Lung microvascular endothelial cell (primary cell): ENCODE results near the gene MAPK10. TPM values are rescaled to one million over a fixed set of nuclear protein-coding genes. Genes with fewer than 3 reads are reported as not detected.
"Not testable (repeated sequence)": the region's sequence is repeated elsewhere in the genome, so short reads cannot be mapped to it uniquely, and the experiment has no call there.

ENCODE experiments used
- DNase-seq, 2 donors: peaks; one replicate each; pipeline versions ENCODE4 v3.0.0 to v3.0.0-alpha.2; 2010; ENCODE audit warnings: low read depth in 2 of 2
- total RNA-seq: library from RNA; depleted of rRNA; stranded (reverse); fragments of >200 nt; gene quantifications from 2 replicates; pipeline ENCODE4 v1.2.1, GENCODE V29; 2014

The MAPK10 gene
- total RNA-seq, 1 donor from 2014 or later, result under 0.01 TPM

DNA sequence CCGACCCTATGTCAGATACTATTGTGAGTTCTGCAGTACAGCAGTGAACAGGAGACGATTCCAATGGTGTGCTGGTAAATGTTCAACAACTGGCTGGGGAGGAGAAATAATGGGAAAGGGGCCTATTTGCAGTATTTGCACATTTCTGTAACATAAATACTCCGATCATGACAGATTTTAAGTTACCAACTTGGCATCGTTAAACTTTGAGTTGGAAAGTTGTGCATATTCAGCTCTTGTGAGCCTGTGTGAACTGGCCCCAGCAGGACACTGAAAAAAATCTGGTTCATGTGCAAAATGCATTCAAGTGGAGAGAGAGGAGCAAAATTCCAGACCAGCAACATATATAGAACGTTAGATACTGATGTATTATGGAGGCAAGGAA, 175.0 kb downstream of the MAPK10 start:
- DNase-seq, result no peak

DNA sequence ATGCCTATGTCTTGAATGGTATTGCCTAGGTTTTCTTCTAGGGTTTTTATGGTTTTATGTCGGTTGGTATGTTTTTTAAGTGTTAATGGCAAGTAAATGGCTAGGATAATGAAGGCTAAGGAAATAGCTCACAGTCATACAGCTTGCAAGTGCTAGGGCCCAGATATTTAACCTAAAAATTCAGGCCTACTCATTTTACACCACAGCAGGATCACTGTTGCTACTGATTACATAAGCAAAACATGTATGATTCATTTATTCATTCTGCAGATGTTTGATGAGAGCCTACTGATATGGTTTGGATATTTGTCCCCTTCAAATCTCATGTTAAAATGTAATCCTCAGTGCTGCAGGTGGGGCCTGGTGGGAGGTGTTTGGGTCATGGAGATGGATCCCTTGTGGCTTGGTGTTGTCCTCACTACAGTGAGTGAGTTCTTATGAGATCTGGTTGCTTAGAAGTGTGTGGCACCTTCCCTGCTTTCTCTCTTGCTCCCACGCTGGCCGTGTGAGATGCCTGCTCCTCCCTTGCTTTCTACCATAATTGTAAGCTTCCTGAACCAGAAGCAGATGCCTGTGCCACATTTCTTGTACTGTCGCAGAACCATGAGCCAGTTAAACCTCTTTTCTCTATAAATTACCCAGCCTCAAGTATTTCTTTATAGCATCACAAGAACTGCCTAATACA, 175.5 kb downstream of the MAPK10 start:
- no peak for DNase-seq

DNA sequence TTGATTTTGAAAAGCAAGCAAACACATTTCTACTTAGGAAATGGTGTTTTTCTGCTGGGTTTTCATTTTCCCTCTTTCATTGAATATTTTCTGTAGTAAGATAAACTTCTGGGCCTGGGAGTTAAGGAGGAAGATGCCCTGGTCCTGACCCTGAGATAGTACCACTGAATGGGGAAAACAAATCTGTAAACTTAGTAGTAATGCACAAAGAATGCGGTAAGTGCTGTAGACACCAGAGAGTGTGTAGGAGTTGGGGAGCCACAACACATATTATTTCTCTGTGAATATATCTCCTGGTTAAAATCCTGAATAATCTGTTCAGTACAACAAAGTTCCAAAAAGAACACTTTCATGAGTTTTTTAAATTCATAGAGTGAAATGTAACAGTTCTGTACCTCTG, 178.3 kb downstream of the MAPK10 start:
- DNase-seq, result no peak

DNA sequence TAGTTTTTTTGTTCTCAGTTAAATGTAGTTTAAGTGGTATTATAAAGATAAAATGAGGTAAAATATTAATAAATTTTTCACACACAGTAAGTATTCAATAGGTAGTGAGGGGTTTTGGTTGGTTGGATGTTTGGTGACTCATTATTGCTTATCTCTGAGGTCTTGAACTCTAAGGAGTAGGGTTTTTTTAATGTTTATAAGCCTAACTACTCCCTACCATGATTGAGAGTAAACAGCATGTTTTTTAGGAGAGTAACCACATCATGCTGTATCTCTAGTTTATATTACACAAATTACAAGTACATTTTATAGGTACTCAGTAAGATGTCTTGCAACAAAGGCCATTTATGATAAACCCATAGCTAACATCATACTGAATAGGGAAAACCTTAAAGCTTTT, 181.6 kb downstream of the MAPK10 start:
- DNase-seq, result no peak

DNA sequence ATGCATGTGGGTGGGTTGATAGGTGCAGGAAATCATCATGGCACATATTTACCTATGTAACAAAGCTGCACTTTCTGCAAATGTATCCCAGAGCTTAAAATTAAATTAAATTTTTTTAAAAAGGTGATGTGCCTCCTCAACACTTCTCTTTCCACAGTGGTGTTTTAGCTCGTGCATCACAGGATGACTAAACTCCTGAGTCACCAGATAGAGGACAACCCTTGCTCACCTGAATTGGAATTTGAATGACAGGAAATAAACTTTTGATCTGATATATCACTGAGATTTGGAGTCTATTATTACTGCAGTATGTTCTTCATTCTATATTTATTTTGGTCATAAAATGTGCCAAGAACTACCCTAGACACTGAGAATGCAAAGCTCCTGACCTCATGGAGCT, 185.3 kb downstream of the MAPK10 start:
- no peak for DNase-seq

DNA sequence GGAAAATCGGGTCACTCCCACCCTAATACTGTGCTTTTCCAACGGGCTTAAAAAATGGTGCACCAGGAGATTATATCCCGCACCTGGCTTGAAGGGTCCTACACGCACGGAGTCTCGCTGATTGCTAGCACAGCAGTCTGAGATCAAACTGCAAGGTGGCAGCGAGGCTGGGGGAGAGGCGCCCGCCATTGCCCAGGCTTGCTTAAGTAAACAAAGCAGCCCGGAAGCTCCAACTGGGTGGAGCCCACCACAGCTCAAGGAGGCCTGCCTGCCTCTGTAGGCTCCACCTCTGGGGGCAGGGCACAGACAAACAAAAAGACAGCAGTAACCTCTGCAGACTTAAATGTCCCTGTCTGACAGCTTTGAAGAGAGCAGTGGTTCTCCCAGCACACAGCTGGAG, 191.5 kb downstream of the MAPK10 start:
- DNase-seq, result not testable (repeated sequence)

DNA sequence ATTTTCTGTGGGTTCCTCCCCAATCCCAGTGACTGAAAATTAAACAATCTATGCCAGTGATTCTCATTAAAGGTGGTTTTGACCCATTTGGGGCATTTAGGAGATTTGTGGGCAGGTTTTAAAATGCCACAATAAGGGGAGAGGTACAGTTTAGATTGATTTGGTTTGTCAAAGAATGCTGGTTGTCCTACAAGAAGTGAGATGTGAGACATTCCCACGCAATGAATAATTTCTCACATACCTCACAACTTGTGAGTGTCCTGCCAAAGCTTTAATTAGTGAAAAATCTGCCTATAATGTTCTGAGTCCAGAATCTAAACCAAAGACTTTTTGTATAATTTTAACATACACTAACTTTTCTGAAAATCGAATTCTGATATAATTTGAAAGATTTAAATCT, 199.4 kb downstream of the MAPK10 start:
- DNase-seq, result no peak

GRCh38 chr4:86159216-86159615, 200.6 kb downstream of the MAPK10 start:
- no peak for DNase-seq

DNA sequence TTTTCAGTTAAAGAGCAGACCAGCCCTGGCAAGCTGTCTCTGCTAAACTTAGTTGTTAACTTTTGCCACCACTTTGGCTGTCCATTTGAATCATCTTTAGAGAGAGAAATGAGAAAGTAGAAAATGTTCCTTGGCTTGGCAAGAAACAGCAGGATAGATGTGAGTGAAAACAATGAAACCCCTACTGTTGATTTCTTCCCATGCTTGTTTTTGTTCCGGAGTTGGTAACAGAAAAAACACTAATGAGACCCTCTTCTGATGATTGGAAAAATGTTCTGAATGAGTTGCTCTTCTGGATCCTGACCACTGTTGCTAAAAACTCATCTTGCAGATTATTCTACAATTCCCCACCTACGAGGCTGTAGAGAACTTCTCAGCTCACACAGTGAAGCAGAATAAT, 203.3 kb downstream of the MAPK10 start:
- no peak for DNase-seq

- DNase-seq, result no peak
Measured at GRCh38 chr4:86155766-86156165, 204.1 kb downstream of the MAPK10 start.

DNA sequence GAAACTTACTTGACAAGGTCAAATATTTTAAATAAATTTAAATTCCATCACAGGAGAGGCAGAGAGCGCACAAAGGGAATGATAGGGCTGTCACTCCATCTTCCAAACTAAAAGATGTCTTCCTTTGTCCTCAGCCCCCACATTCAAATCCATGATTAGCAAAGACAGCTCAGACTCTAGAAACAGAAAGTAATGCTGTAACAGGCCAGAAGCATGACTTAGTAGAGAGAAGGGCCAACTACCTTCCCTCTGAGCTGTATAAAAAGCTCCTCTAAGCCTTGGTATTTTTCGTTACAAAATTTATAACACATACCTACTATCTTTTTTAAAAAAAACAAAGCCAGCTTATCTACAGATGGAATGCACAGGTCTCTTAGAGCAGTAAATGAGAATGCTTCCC, 207.4 kb downstream of the MAPK10 start:
- no peak for DNase-seq

DNA sequence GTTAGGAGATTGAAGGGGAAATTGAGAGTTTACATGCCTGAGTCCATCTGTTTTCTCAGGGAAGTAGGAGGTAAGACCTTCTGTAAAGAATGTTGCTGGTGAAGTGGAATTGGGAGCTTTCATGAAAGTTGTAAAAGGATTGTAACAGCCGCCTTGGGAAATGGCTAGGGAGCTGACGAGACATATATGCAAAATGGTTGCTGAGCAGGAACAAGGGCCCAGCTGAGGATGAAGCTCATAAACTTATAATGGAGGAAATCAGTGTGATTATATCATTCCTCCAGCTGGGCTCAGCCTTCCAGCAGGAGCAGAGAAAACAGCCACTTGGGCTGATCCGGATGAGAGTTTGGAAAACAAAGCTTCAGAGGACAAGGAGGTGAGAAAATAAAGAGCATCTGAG, 208.7 kb downstream of the MAPK10 start:
- no peak for DNase-seq

DNA sequence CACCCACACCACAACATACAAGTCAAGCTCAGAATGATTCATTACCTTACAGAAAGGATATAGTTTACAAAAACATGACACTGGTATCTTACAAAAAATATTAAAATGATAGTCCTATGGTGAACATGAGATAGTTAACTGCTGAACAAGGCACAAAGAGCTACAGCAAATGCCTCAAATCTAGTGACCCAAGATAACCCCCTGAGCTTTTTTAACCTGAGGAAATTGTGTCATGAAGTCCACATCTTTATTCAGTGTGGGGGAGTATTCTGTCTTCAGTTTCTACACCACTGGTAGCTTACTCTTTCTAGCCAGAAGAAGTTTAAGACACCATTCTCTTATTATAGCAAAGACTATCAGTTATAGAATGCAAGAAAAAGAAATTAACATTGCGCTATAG, 218.7 kb downstream of the MAPK10 start:
- no peak for DNase-seq

GRCh38 chr4:86132468-86132867, 227.4 kb downstream of the MAPK10 start:
- DNase-seq, result no peak

GRCh38 chr4:86131456-86131855, 228.4 kb downstream of the MAPK10 start:
- no peak for DNase-seq

GRCh38 chr4:86130160-86130933, 229.5 kb downstream of the MAPK10 start:
- no peak for DNase-seq

DNA sequence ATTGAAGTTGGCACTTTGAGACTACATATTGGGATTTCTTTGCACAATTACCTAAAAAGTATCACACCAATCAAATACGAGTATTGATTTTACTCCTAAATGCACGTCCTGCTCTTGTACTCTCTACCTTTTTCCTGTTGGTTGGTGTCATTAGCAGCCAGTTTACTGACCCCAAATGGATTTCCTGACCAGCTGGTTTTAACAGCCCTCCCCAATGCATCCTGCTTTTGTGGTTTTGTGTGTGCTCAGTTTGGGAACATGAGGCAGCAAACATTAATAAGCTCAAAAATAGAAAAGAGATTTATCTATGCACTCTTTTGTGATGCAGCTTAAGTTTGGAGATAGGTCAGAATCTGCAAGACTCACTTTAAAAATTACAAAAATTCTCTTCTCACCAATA, 230.3 kb downstream of the MAPK10 start:
- no peak for DNase-seq

DNA sequence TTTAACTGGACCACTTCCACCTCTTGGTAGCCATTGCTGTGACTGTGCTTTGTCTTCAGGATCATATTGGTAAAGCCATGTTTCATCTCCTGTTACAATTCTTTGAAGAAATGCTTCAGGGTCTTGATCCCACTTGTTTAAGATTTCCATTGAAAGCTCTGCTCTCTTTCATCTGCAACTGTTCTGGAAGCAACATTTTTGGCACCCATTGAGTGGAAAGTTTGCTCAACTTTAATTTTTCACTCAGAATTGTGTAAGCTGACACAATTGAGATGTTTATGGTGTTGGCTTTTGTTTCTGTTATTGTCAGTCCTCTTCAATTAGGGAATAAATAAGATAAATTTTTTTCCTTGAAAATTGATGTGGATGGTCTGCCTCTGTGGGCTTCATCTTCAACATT, 237.4 kb downstream of the MAPK10 start:
- DNase-seq, result no peak

GRCh38 chr4:86118711-86119110, 241.1 kb downstream of the MAPK10 start:
- no peak for DNase-seq

- no peak for DNase-seq
Measured at GRCh38 chr4:86117705-86118302, 242.0 kb downstream of the MAPK10 start.

DNA sequence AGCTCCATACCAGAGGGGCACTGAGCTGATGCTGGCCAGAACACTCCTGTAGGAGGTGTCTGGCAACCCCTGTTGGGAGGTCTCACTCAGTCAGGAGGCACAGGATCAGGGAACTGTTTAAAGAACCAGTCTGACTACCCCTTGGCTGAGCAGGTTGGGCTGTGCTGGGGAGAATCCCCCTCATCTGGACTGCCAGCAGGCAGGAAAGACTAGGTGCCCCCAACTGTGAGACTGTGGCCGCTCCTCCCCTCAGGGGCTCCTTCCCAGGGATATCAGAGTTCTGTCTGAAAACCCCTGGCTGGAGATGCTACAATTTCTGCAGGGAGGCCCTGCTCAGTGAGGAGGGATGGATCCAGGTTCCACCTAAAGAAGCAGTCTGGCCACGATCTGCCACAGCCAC, 245.3 kb downstream of the MAPK10 start:
- no peak for DNase-seq

DNA sequence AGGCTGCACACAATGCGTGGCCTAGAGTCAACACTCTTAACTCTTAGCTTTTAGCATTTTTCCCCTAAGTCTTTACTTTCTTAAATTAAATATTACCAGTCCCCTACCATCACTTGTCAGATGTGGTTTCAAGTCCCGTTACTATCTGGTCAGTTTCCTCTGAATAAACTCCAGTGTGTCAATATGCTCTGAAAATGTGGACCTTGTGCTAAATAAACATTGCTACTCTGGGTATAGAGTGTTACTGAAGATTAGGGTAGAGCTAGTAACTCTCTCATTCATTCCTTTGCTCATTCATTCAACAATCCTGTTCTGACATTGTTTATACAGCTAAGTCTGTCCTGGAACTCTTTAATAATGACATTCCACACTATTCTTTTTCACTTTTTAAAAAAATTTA, 251.0 kb downstream of the MAPK10 start:
- no peak for DNase-seq

DNA sequence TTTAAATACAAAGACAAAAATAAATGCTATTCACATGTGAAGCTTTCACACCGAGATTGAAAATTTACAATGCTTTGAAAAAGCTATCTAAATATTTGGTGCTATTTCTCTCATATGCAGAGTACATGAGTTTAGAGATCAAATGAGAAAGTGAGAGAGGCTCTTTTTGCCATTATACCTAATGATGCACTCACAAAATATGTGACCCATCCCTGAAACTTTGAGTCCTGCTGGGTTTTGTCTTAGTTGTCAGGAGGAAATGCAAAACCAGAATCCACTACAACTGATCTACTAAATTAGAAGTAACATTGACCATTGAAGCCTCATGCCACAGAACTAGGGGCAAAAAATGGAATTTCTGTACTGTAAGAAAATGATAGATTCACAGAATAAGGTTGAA, 251.7 kb downstream of the MAPK10 start:
- DNase-seq, result no peak
